Vagina (tissue), 2 donors: Measurements from ENCODE around the gene LITAF. TPM values are rescaled to one million over a fixed set of nuclear protein-coding genes. Genes with fewer than 3 reads are reported as not detected.

Experiments
- DNase-seq, 2 donors: peaks; one replicate each; pipeline ENCODE4 v3.0.0-alpha.2; 2017; ENCODE audit errors: extremely low spot score in 2 of 2
- H3K27ac ChIP-seq: fragments of 200-600 bp; sonication (generic); one replicate; pipeline ENCODE4 v1.5.1; 2019
- H3K27me3 ChIP-seq: fragments of 200-600 bp; sonication (generic); one replicate; pipeline ENCODE4 v1.5.1; 2019
- H3K36me3 ChIP-seq, 2 donors: fragments of 200-600 bp; sonication (generic); one replicate each; pipeline ENCODE4 v1.5.1; 2017 to 2019
- H3K4me1 ChIP-seq: fragments of 200-600 bp; sonication (generic); one replicate; pipeline ENCODE4 v1.5.1; 2019
- H3K4me3 ChIP-seq, 2 donors: fragments of 200-600 bp; sonication (generic); 1 replicate in 1 of 2; 2 replicates in 1 of 2; pipeline ENCODE4 v1.5.1; 2016 to 2019
- H3K9me3 ChIP-seq: fragments of 200-600 bp; sonication (generic); one replicate; pipeline ENCODE4 v1.5.1; 2019
- CTCF ChIP-seq, 3 experiments: fragments of 450-650 bp in 2 of 3; fragments of 200-600 bp in 1 of 3; sonication (generic) in 1 of 3; IDR thresholded peaks; one replicate each; pipeline ENCODE4 v1.5.1; 2017 to 2019; ENCODE audit warnings: antibody characterized with exemption in 3 of 3, mild to moderate bottlenecking in 2 of 3, moderate library complexity in 2 of 3
- POLR2A ChIP-seq, 2 donors: fragments of 450-650 bp; IDR thresholded peaks; one replicate each; pipeline ENCODE4 v1.6.1; 2017; ENCODE audit warnings: antibody characterized with exemption in 2 of 2, mild to moderate bottlenecking in 2 of 2, moderate library complexity in 2 of 2
- POLR2AphosphoS5 ChIP-seq, 2 donors: sonication (generic); formaldehyde crosslinking; IDR thresholded peaks; one replicate each; pipeline ENCODE4 v1.9.0; 2017; ENCODE audit warnings: antibody characterized with exemption in 2 of 2, mild to moderate bottlenecking in 2 of 2, low read depth in 1 of 2; ENCODE audit not compliant: insufficient read depth in 1 of 2
- intact Hi-C: fragments of 100-400 bp; cut with DNase I; formaldehyde crosslinking; loops from one replicate; pipeline ENCODE4 v1.15.1; 2023
- total RNA-seq: library from RNA; depleted of rRNA; stranded (reverse); fragments of >200 nt; gene quantifications from one replicate; pipeline ENCODE4 v1.2.3, GENCODE V29; 2016

LITAF gene
- total RNA-seq, 1 donor from 2014 or later: 111 TPM

GRCh38 chr16:11543661-11544393, 42.9 kb downstream of the LITAF start:
- H3K27ac ChIP-seq: no peak overlapping the region
- TF ChIP-seq POLR2AphosphoS5 (IDR thresholded peaks at IDR 0.05; ENCODE audit: insufficient read depth in 1 of 2, low read depth in 1 of 2) (no peak), CTCF (IDR thresholded peaks at IDR 0.05) (no peak), POLR2A (IDR thresholded peaks at IDR 0.05) (no peak)

GRCh38 chr16:11542069-11542744, 44.5 kb downstream of the LITAF start:
- H3K9me3 ChIP-seq: no peaks in the 10 kb centered on the region
- H3K27me3 ChIP-seq: no peaks in the 10 kb centered on the region
- TF ChIP-seq POLR2A (IDR thresholded peaks at IDR 0.05): no peak
- TF ChIP-seq POLR2AphosphoS5 (IDR thresholded peaks at IDR 0.05; ENCODE audit: insufficient read depth in 1 of 2, low read depth in 1 of 2): no peak
- no peak for TF ChIP-seq CTCF (IDR thresholded peaks at IDR 0.05)
- DNase-seq: no peak
- H3K4me3 ChIP-seq: no peak overlapping the region
- H3K27ac ChIP-seq: no peak overlapping the region
- H3K4me1 ChIP-seq: peaks cover 18% of the 10 kb centered on the region
- no peaks in the 10 kb centered on the region for H3K36me3 ChIP-seq
- intact Hi-C loops: no loop called here

More at GRCh38 chr16:11543661-11544393, 42.9 kb downstream of the LITAF start:
- Histone ChIP-seq H3K4me3 (no peak overlapping the region), H3K27me3 (no peaks in the 10 kb centered on the region), H3K4me1 (peaks cover 20% of the 10 kb centered on the region), H3K9me3 (no peaks in the 10 kb centered on the region), H3K36me3 (peaks cover 0 to 6% of the 10 kb centered on the region in 2 donors)
- intact Hi-C loops: no loop called here
- no peak for DNase-seq

GRCh38 chr16:11539641-11540050, 47.1 kb downstream of the LITAF start:
- H3K36me3 ChIP-seq: no peaks in the 10 kb centered on the region
- H3K4me1 ChIP-seq: peaks cover 7% of the 10 kb centered on the region
- no peak overlapping the region for H3K4me3 ChIP-seq
- intact Hi-C loops: loop anchor here (10.0 kb wide), 1 partner anchor 175 kb away; no protein-coding TSS in a partner anchor
- DNase-seq: no peak
- H3K27me3 ChIP-seq: no peaks in the 10 kb centered on the region
- no peak overlapping the region for H3K27ac ChIP-seq
- no peaks in the 10 kb centered on the region for H3K9me3 ChIP-seq
- TF ChIP-seq POLR2AphosphoS5 (IDR thresholded peaks at IDR 0.05; ENCODE audit: insufficient read depth in 1 of 2, low read depth in 1 of 2): no peak
- no peak for TF ChIP-seq CTCF (IDR thresholded peaks at IDR 0.05)
- no peak for TF ChIP-seq POLR2A (IDR thresholded peaks at IDR 0.05)

GRCh38 chr16:11538880-11539279, 47.8 kb downstream of the LITAF start:
- Histone ChIP-seq H3K4me1 (peaks cover 12% of the 10 kb centered on the region), H3K9me3 (no peaks in the 10 kb centered on the region), H3K36me3 (no peaks in the 10 kb centered on the region), H3K4me3 (no peak overlapping the region), H3K27ac (no peak overlapping the region), H3K27me3 (no peaks in the 10 kb centered on the region)
- TF ChIP-seq POLR2A (IDR thresholded peaks at IDR 0.05): no peak
- TF ChIP-seq CTCF (IDR thresholded peaks at IDR 0.05): no peak
- TF ChIP-seq POLR2AphosphoS5 (IDR thresholded peaks at IDR 0.05; ENCODE audit: insufficient read depth in 1 of 2, low read depth in 1 of 2): no peak
- intact Hi-C loops: loop anchor here (10.0 kb wide), 1 partner anchor 176 kb away; no protein-coding TSS in a partner anchor
- no peak for DNase-seq
